ENCODE data around the gene MINDY2. TPM values are rescaled to one million over a fixed set of nuclear protein-coding genes. Genes with fewer than 3 reads are reported as not detected.

Gene MINDY2
- total RNA-seq, 1 experiment from 2014 or later = 17.6 TPM

- H3K9me2 ChIP-seq (ENCODE audit: insufficient read depth) = no peaks in the 10 kb centered on the region
- H3K27ac ChIP-seq (ENCODE audit: low read depth, low read length) = no peak overlapping the region
- CTCF ChIA-PET = no interaction called here
- H2AFZ ChIP-seq (ENCODE audit: low read depth, low read length, poor library complexity, severe bottlenecking) = no peak overlapping the region
- H3K9me3 ChIP-seq (ENCODE audit: control insufficient read depth in 1 of 2, insufficient read depth in 1 of 2, low read depth in 1 of 2, low read length in 2 of 2) = no peaks in the 10 kb centered on the region
- no peaks in the 10 kb centered on the region for H4K20me1 ChIP-seq (ENCODE audit: insufficient read depth)
- POLR2A ChIA-PET = no interaction called here
- TF ChIP-seq SIN3A (IDR thresholded peaks at IDR 0.05; ENCODE audit: low read depth) (no peak), EZH2 (IDR thresholded peaks at IDR 0.05) (no peak), JUND (IDR thresholded peaks at IDR 0.05) (no peak), ZFX (IDR thresholded peaks at IDR 0.05) (no peak), CEBPB (IDR thresholded peaks at IDR 0.05; ENCODE audit: low read depth) (no peak), YY1 (IDR thresholded peaks at IDR 0.05; ENCODE audit: extremely low read depth, insufficient replicate concordance, low read depth, low read length) (no peak), CBX3 (IDR thresholded peaks at IDR 0.05; ENCODE audit: low read depth) (no peak), SRF (IDR thresholded peaks at IDR 0.05; ENCODE audit: low read depth) (no peak), CTCF (IDR thresholded peaks at IDR 0.05 in 2 of 3, conservative IDR thresholded peaks at IDR 0.05 in 1 of 3; ENCODE audit: borderline replicate concordance in 1 of 3, insufficient read depth in 1 of 3, low read depth in 2 of 3, low read length in 2 of 3) (no peak), ZBTB33 (IDR thresholded peaks at IDR 0.05; ENCODE audit: extremely low read depth, insufficient replicate concordance, low read length) (no peak), POLR2AphosphoS5 (IDR thresholded peaks at IDR 0.05; ENCODE audit: low read depth, low read length) (no peak), EZH2phosphoT487 (IDR thresholded peaks at IDR 0.05; ENCODE audit: borderline replicate concordance) (no peak), ELF1 (IDR thresholded peaks at IDR 0.05; ENCODE audit: borderline replicate concordance, low read depth) (no peak)
- TF ChIP-seq, protein P1, sequence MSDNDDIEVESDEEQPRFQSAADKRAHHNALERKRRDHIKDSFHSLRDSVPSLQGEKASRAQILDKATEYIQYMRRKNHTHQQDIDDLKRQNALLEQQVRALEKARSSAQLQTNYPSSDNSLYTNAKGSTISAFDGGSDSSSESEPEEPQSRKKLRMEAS (IDR thresholded peaks at IDR 0.05) = no peak
- no peak overlapping the region for H3K4me3 ChIP-seq (replicated peaks in 1 of 2; ENCODE audit: low read depth in 1 of 2, low read length in 2 of 2)
- no TSS peak for BruUV-seq (replicated peaks)
- H3K36me3 ChIP-seq (ENCODE audit: control insufficient read depth in 1 of 2, insufficient read depth in 2 of 2, low read length in 2 of 2) = no peaks in the 10 kb centered on the region
- H3K4me1 ChIP-seq (ENCODE audit: control insufficient read depth in 1 of 2, insufficient read depth in 2 of 2, low read length in 2 of 2) = peaks cover 8 to 36% of the 10 kb centered on the region in 2 experiments
- peaks cover 95% of the 10 kb centered on the region for H3K79me2 ChIP-seq (ENCODE audit: insufficient read depth, low read length)
- RAD21 ChIA-PET (ENCODE audit: low non-redundant PET in 1 of 2, low total read pairs in 2 of 2, uncharacterized antibody in 2 of 2, unreplicated experiment in 2 of 2) = no interaction called here
- DNase-seq (ENCODE audit: low read depth, low spot score) (no peak), ATAC-seq (no peak)
- no peak overlapping the region for H3K4me2 ChIP-seq (ENCODE audit: low read length)
- H3K27me3 ChIP-seq (ENCODE audit: insufficient read depth, low read length) = no peaks in the 10 kb centered on the region
- intact Hi-C loops (cut with micrococcal nuclease) = no loop called here
- no peak overlapping the region for H3K9ac ChIP-seq (ENCODE audit: low read length)
Measured at GRCh38 chr15:58737298-58737697, 33.8 kb upstream of the MINDY2 start.
